Progenitor cell of endocrine pancreas (in vitro differentiated cells): Measurements from ENCODE around the gene ARSB. TPM values are rescaled to one million over a fixed set of nuclear protein-coding genes. Genes with fewer than 3 reads are reported as not detected.

Source experiments
- DNase-seq: peaks from one replicate; pipeline ENCODE4 v3.0.0; 2021; ENCODE audit warnings: low spot score; ENCODE audit not compliant: unreplicated experiment
- H3K27ac Mint-ChIP-seq: 2 replicates; pipeline ENCODE4 v1.8.0; 2021; ENCODE audit warnings: mild to moderate bottlenecking, moderate library complexity, mixed read lengths
- H3K27me3 Mint-ChIP-seq: 2 replicates; pipeline ENCODE4 v1.8.0; 2021; ENCODE audit warnings: mixed read lengths
- H3K36me3 Mint-ChIP-seq: 2 replicates; pipeline ENCODE4 v1.8.0; 2022; ENCODE audit warnings: mixed read lengths; ENCODE audit not compliant: insufficient read depth
- H3K4me1 Mint-ChIP-seq: 2 replicates; pipeline ENCODE4 v1.8.0; 2021; ENCODE audit warnings: low read depth, mixed read lengths
- H3K4me3 Mint-ChIP-seq: 2 replicates; pipeline ENCODE4 v1.8.0; 2021; ENCODE audit warnings: low read depth, mild to moderate bottlenecking, moderate library complexity, mixed read lengths
- H3K9me3 Mint-ChIP-seq: 2 replicates; pipeline ENCODE4 v1.8.0; 2021; ENCODE audit warnings: low read depth, mixed read lengths
- total RNA-seq: library from RNA; stranded (reverse); gene quantifications from 2 replicates; pipeline ENCODE4 v1.2.1, GENCODE V29; 2021
- TF ChIP-seq, protein P1 (sequence below): fragments of 200-600 bp; sonication (generic); IDR thresholded peaks from one replicate; pipeline ENCODE4 v1.5.0; 2021; ENCODE audit warnings: antibody characterized with exemption, mild to moderate bottlenecking; ENCODE audit not compliant: unreplicated experiment

ARSB gene
- total RNA-seq, 1 donor from 2014 or later: 17.7 TPM

DNA sequence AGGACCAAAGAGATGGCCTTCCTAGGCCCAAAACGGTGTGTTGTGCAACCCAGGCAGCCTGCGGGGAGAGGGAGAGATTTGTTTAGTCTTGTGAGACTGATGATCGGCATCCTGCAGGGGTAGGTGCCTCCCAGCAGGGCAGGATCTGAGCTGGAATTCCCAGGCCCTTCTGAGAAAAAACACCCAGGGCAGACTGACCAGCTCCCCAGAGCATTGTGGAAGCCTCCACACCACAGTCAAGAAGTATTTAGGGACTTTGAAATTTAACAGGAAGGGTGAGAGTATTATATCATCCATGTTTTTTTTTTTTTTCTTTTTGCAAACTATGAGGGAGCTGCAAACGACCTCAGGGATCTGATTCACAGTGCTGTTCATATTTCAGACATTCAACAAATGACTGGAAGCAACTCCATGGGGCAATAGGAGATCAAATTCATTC is 232.0 kb downstream of the ARSB start:
- no peak for DNase-seq
- TF ChIP-seq, protein P1, sequence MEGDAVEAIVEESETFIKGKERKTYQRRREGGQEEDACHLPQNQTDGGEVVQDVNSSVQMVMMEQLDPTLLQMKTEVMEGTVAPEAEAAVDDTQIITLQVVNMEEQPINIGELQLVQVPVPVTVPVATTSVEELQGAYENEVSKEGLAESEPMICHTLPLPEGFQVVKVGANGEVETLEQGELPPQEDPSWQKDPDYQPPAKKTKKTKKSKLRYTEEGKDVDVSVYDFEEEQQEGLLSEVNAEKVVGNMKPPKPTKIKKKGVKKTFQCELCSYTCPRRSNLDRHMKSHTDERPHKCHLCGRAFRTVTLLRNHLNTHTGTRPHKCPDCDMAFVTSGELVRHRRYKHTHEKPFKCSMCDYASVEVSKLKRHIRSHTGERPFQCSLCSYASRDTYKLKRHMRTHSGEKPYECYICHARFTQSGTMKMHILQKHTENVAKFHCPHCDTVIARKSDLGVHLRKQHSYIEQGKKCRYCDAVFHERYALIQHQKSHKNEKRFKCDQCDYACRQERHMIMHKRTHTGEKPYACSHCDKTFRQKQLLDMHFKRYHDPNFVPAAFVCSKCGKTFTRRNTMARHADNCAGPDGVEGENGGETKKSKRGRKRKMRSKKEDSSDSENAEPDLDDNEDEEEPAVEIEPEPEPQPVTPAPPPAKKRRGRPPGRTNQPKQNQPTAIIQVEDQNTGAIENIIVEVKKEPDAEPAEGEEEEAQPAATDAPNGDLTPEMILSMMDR: no peak
- Mint-ChIP-seq H3K27me3 (peaks cover 18% of the 10 kb centered on the region), H3K4me1 (peaks cover 2% of the 10 kb centered on the region), H3K27ac (no peak overlapping the region), H3K4me3 (no peak overlapping the region), H3K36me3 (no peaks in the 10 kb centered on the region), H3K9me3 (no peaks in the 10 kb centered on the region)

DNA sequence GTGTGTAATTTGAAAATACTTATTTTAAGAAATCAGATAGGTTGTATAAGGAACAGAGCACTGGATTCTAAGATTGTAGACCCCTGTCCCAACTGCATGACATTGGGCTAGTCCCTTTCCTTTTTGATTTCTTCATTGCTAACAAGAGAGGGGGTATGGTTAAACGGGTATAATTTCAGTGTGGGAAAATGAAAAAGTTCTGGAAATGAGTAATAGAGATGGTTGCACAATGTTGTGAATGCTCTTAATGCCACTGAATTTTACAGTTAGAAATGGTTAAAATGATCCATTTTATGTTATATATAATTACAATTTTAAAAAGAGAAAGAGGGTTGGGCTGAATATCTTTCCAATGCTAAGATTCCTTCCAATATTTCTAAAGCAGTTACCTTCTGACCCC is 233.2 kb downstream of the ARSB start:
- Mint-ChIP-seq H3K27ac (no peak overlapping the region), H3K27me3 (peaks cover 12% of the 10 kb centered on the region), H3K36me3 (no peaks in the 10 kb centered on the region), H3K4me1 (peaks cover 2% of the 10 kb centered on the region), H3K9me3 (no peaks in the 10 kb centered on the region), H3K4me3 (no peak overlapping the region)
- no peak for DNase-seq
- TF ChIP-seq, protein P1: no peak

DNA sequence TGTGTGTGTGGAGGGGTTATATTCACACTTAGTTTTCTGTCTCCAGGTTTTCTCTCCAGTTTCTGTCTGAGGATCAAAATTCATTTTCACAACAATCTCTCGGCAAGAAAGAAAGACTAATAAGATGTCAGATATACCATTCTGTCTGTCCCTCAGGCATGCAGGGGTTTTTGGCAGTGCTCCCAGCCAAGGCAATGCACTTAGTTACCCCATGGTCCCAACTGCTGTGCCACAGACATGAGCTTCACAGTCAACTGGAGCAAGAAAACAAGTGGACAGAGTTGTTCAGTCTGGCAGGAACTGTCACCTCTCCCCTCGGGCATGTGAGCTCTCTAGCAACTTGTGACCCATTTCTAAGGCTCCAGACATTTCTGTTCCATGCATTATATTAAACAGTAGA is 234.8 kb downstream of the ARSB start:
- no peak for DNase-seq
- peaks cover 27% of the 10 kb centered on the region for H3K27me3 Mint-ChIP-seq
- no peak overlapping the region for H3K4me3 Mint-ChIP-seq
- no peaks in the 10 kb centered on the region for H3K9me3 Mint-ChIP-seq
- TF ChIP-seq, protein P1: no peak
- H3K36me3 Mint-ChIP-seq: no peaks in the 10 kb centered on the region
- no peak overlapping the region for H3K27ac Mint-ChIP-seq
- peaks cover 2% of the 10 kb centered on the region for H3K4me1 Mint-ChIP-seq

DNA sequence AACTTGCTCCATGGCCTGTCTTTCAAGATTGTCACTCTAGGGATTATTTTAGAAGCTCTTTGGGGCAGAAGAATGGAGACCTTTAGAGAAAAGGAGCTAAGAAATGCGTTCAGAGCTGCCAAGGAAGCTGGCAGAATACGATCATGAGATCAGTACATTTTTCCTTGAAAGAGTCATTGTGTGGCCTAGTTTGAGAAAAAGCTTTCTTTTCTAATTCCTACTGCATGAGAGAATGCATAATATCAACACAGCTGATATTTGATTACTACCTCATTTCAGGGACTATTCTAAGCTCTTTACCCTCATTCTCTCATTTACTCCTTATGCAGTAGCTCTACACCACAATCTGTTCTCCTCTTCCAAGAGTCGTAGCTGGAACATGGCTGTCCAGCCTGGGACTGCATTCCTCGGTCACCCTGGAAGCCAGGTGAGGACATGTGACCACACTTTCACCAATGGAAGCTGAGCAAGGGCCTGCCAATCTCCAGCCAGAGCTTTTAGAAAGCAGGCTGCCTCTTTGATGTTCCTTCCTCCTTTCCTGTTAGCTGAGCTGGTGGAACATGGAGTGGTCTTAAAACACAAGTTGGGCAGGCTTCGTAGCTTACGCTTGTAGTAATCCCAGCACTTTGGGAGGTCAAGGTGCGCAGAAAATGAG is 237.3 kb downstream of the ARSB start:
- no peaks in the 10 kb centered on the region for H3K9me3 Mint-ChIP-seq
- peaks cover 38% of the 10 kb centered on the region for H3K27me3 Mint-ChIP-seq
- H3K36me3 Mint-ChIP-seq: no peaks in the 10 kb centered on the region
- TF ChIP-seq, protein P1: no peak
- H3K4me3 Mint-ChIP-seq: no peak overlapping the region
- DNase-seq: no peak
- no peak overlapping the region for H3K27ac Mint-ChIP-seq
- H3K4me1 Mint-ChIP-seq: peaks cover 2% of the 10 kb centered on the region

DNA sequence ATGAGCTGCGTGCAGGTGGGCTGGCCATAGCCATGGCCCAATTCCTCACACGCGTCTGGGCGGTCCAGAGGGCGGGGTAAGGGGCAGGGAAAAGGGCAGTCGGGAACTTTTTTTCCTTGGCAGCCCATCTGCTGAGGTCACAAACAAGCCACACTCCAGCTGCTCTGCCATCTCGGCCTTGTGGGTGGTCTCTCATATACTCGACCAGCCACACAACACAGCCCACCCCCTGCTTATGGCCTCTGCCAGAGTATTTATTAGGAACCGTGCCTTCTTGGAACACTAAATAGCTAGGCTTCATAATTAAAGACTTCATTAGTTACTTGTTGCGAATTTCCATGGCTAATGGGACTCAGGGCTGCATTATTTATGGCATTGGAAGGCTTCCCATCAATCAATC is 238.1 kb downstream of the ARSB start:
- no peak for DNase-seq
- no peak overlapping the region for H3K27ac Mint-ChIP-seq
- H3K9me3 Mint-ChIP-seq: no peaks in the 10 kb centered on the region
- peaks cover 38% of the 10 kb centered on the region for H3K27me3 Mint-ChIP-seq
- no peak overlapping the region for H3K4me3 Mint-ChIP-seq
- TF ChIP-seq, protein P1: no peak
- H3K36me3 Mint-ChIP-seq: no peaks in the 10 kb centered on the region
- peaks cover 2% of the 10 kb centered on the region for H3K4me1 Mint-ChIP-seq
